ENCODE results near the gene INSIG1. TPM values are rescaled to one million over a fixed set of nuclear protein-coding genes. Genes with fewer than 3 reads are reported as not detected.

The INSIG1 gene
- total and polyA plus RNA-seq, 4 donors = 54.2 to 264 (median 119) TPM

DNA sequence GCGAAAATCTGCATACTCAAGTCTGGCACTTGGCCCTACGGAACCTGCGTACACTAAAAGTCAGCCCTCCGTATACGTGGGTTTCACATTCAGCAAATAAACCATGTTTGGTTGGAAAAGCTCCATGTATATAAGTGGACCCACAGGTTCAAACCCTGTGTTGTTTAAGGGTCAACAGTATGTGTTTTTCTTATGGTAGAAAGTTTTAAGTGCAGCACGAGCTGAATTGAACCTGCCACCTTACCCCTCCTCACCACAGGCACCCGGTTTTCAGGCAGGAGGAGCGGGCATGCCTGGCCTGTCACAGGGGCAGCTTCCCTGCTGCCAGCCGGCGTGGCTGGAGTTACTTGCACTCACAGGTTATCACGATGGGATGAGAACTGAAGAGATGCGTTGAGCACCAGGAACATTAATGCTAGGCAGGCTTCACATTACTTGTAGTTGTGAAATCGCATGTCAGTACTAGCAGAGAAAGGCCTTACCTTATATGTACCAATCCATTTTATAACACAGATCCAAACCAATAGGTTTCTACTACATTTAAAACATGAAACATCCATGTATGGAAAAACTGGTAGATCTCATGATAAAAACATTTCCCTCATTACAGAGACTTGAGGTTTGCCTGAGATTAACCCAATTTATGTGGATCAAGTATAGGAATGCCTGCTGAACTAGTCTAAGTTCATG, 12.9 kb downstream of the INSIG1 start:
- H3K9me3 ChIP-seq (ENCODE audit: control insufficient read depth in 4 of 4, insufficient read depth in 3 of 4, low read length in 3 of 4) = peaks cover 0 to 3% (median 0%) of the 10 kb centered on the region in 4 donors
- peaks cover 0 to 4% (median 0%) of the 10 kb centered on the region in 5 donors for H3K4me1 ChIP-seq (ENCODE audit: control insufficient read depth in 5 of 5, insufficient read depth in 5 of 5, low read length in 5 of 5)
- no peak overlapping the region for H3K27ac ChIP-seq (ENCODE audit: low read depth in 1 of 2, low read length in 1 of 2)
- 87 to 95% methylated on average over 13 of the region's 13 CpGs for WGBS, 2 donors
- ATAC-seq (ENCODE audit: insufficient read depth, low FRiP score) (no peak), DNase-seq (no peak)
- H3K27me3 ChIP-seq (ENCODE audit: control insufficient read depth in 3 of 3, insufficient read depth in 3 of 3, low read length in 2 of 3) = no peaks in the 10 kb centered on the region
- H3K4me3 ChIP-seq = no peak overlapping the region
- H3K9ac ChIP-seq (ENCODE audit: insufficient read depth in 1 of 2, low read length in 2 of 2) = no peak overlapping the region
- TF ChIP-seq CTCF (IDR thresholded peaks at IDR 0.05; ENCODE audit: control extremely low read depth, extremely low read depth) = no peak
- H3K36me3 ChIP-seq (ENCODE audit: control insufficient read depth in 4 of 4, insufficient read depth in 4 of 4, low read length in 4 of 4) = peaks cover 2 to 21% (median 13%) of the 10 kb centered on the region in 4 donors

DNA sequence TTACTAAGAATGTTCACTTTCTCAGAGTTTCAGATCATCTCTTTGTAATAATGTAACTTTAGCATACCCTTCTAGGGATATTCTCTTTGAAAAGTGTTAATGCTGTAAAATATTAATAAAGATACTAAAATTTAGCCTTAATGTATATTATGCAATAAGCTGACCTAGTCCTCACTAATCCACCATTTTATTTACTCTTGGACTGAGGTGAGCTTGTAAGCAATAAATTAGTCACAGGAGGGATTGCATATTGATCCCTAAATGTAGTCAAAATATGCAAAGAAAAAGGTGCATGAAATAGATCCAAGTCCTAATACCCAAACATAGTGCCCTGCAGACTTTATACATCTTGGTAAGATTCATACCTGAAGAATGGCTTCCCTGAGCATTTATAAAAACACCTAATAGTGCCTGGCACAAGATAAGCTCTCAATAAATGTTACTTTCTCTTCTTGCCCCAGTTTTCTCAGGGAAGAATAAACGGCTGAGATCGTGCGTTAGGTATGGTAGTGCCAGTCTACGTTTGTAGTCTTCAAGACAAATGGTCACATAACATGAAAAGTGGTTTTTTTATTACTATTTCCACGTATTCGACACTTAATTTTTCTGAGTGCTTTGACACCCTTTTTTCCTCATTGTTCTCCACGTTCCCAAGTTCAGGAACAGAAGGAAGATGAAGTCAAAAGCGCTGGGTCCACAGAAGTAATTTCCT, 14.3 kb downstream of the INSIG1 start:
- Histone ChIP-seq H3K9ac (ENCODE audit: insufficient read depth in 1 of 2, low read length in 2 of 2) (no peak overlapping the region), H3K27me3 (ENCODE audit: control insufficient read depth in 3 of 3, insufficient read depth in 3 of 3, low read length in 2 of 3) (no peaks in the 10 kb centered on the region), H3K9me3 (ENCODE audit: control insufficient read depth in 4 of 4, insufficient read depth in 3 of 4, low read length in 3 of 4) (peaks cover 0 to 4% (median 0%) of the 10 kb centered on the region in 4 donors), H3K4me3 (no peak overlapping the region), H3K27ac (ENCODE audit: low read depth in 1 of 2, low read length in 1 of 2) (no peak overlapping the region), H3K36me3 (ENCODE audit: control insufficient read depth in 4 of 4, insufficient read depth in 4 of 4, low read length in 4 of 4) (peaks cover 2 to 17% (median 11%) of the 10 kb centered on the region in 4 donors), H3K4me1 (ENCODE audit: control insufficient read depth in 5 of 5, insufficient read depth in 5 of 5, low read length in 5 of 5) (no peaks in the 10 kb centered on the region)
- ATAC-seq (ENCODE audit: insufficient read depth, low FRiP score) (no peak), DNase-seq (no peak)
- 85 to 88% methylated on average over 8 of the region's 8 CpGs for WGBS, 2 donors
- no peak for TF ChIP-seq CTCF (IDR thresholded peaks at IDR 0.05; ENCODE audit: control extremely low read depth, extremely low read depth)

DNA sequence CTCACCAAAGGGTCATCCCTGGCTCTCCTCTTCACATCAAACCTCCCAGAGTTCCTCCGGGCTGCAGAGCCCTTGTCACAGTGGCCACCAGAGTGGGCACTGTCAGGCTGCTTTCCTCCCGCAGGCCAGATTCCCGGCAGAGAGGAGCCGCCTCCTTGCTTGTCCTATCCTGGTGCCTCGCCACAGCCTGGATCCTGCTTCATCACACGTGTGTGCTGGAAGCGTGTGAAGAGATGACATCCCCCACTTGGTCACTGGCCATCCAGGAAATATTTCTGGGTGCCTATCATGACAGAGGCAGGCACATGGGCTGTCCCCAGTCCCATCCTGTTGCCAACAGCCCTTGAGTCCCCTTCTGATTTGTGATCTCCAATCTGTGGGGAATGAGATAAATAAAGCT, 15.0 kb downstream of the INSIG1 start:
- WGBS, 2 donors = 72 to 74% methylated on average over 7 of the region's 7 CpGs
- ATAC-seq (ENCODE audit: insufficient read depth, low FRiP score) = no peak
- Histone ChIP-seq H3K9me3 (ENCODE audit: control insufficient read depth in 4 of 4, insufficient read depth in 3 of 4, low read length in 3 of 4) (peaks cover 0 to 4% (median 0%) of the 10 kb centered on the region in 4 donors), H3K4me3 (no peak overlapping the region), H3K4me1 (ENCODE audit: control insufficient read depth in 5 of 5, insufficient read depth in 5 of 5, low read length in 5 of 5) (no peaks in the 10 kb centered on the region), H3K27me3 (ENCODE audit: control insufficient read depth in 3 of 3, insufficient read depth in 3 of 3, low read length in 2 of 3) (no peaks in the 10 kb centered on the region), H3K9ac (ENCODE audit: insufficient read depth in 1 of 2, low read length in 2 of 2) (no peak overlapping the region), H3K36me3 (ENCODE audit: control insufficient read depth in 4 of 4, insufficient read depth in 4 of 4, low read length in 4 of 4) (peaks cover 2 to 12% (median 9%) of the 10 kb centered on the region in 4 donors), H3K27ac (ENCODE audit: low read depth in 1 of 2, low read length in 1 of 2) (no peak overlapping the region)
- no peak for DNase-seq
- no peak for TF ChIP-seq CTCF (IDR thresholded peaks at IDR 0.05; ENCODE audit: control extremely low read depth, extremely low read depth)
